Embryonic facial prominence (tissue), 1 donor: ENCODE data around the gene NKAIN2.

ENCODE experiments used
- DNase-seq: peaks from one replicate; pipeline ENCODE4 v3.0.0-alpha.2; 2016; ENCODE audit errors: extremely low spot score

Gene NKAIN2

GRCh38 chr6:124028117-124028516, 224.5 kb downstream of the NKAIN2 start:
- no peak for DNase-seq

- DNase-seq, result no peak
Measured at GRCh38 chr6:124029567-124029966, 225.9 kb downstream of the NKAIN2 start.

GRCh38 chr6:124033501-124033900, 229.8 kb downstream of the NKAIN2 start:
- no peak for DNase-seq

- no peak for DNase-seq
Measured at GRCh38 chr6:124036384-124036783, 232.7 kb downstream of the NKAIN2 start.

- DNase-seq, result no peak
Measured at GRCh38 chr6:124040655-124041054, 237.0 kb downstream of the NKAIN2 start.

GRCh38 chr6:124052120-124052519, 248.5 kb downstream of the NKAIN2 start:
- no peak for DNase-seq

- DNase-seq, result no peak
Measured at GRCh38 chr6:124053315-124053714, 249.7 kb downstream of the NKAIN2 start.

GRCh38 chr6:124054034-124054433, 250.4 kb downstream of the NKAIN2 start:
- no peak for DNase-seq

GRCh38 chr6:124055395-124055794, 251.7 kb downstream of the NKAIN2 start:
- no peak for DNase-seq

- no peak for DNase-seq
Measured at GRCh38 chr6:124055963-124056362, 252.3 kb downstream of the NKAIN2 start.

GRCh38 chr6:124056407-124057334, 253.0 kb downstream of the NKAIN2 start:
- DNase-seq, result no peak

- DNase-seq, result no peak
Measured at GRCh38 chr6:124057461-124057860, 253.8 kb downstream of the NKAIN2 start.

- no peak for DNase-seq
Measured at GRCh38 chr6:124064317-124065113, 260.9 kb downstream of the NKAIN2 start.

GRCh38 chr6:124066269-124066668, 262.6 kb downstream of the NKAIN2 start:
- DNase-seq, result no peak

- DNase-seq, result no peak
Measured at GRCh38 chr6:124066946-124067552, 263.4 kb downstream of the NKAIN2 start.

GRCh38 chr6:124069230-124069950, 265.7 kb downstream of the NKAIN2 start:
- no peak for DNase-seq

GRCh38 chr6:124073021-124073420, 269.4 kb downstream of the NKAIN2 start:
- no peak for DNase-seq

GRCh38 chr6:124073820-124074587, 270.3 kb downstream of the NKAIN2 start:
- DNase-seq, result no peak

GRCh38 chr6:124074606-124075005, 270.9 kb downstream of the NKAIN2 start:
- DNase-seq, result no peak

GRCh38 chr6:124076336-124077048, 272.8 kb downstream of the NKAIN2 start:
- no peak for DNase-seq
